NCI-H510A treated with DMSO at 0.1 percent for 48 hours (cell line): ENCODE data around the gene PTBP1.

Experiments used
- DNase-seq: peaks from one replicate; lab custom pipeline; 2025; lab: John Stamatoyannopoulos, UW

Gene PTBP1

DNA sequence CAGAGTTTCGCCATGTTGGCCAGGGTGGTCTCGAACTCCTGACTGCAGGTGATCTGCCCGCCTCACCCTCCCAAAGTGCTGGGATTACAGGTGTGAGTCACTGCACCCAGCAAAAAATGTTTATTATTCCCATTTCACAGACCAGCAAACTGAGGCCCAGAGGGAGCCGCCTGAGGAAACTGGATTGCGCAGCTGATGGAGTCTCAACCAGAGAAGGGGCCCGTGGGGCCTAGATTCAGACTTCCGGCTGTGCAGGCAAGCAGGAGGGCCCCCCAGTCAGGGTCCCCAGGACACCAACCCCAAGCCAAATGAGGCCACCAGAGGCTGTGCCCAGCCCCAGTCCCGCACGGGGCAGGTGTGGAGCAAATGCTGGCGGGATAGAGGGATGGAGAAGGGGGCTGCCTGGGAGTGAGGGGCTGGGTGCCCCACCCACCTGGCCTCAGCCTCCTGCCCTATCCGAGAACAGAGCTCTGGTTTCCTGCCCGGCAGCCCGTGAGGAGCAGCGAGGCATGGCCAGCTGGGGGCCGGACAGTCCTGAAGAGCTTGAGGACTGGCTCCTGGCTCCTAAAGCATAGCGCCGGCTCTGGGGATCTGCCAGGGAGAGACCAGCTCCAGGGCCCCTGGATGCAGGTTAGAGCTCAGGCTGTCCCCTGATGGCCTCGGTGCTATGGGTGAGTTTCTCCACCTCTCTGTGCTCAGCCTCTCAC, 24.4 kb upstream of the PTBP1 start:
- DNase-seq, result no peak

DNA sequence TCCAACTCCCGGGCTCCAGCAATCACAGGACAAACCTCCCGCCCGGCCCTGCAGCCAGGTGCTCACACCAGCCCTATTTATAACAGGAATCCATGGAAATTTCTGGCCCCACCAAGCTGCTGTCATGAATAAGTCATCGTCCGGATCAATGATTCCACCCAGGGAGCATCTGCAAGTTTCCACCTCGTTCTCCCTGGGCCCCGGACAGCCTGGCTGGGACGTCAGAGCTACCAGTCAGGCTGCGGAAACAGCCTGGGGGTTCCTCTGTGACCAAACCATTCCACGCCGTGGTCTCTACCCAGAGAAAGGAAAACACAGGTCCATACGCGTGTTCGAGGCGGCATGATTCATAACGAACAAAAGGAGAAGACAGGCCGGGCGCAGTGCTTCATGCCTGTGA, 20.7 kb upstream of the PTBP1 start:
- DNase-seq, result no peak

DNA sequence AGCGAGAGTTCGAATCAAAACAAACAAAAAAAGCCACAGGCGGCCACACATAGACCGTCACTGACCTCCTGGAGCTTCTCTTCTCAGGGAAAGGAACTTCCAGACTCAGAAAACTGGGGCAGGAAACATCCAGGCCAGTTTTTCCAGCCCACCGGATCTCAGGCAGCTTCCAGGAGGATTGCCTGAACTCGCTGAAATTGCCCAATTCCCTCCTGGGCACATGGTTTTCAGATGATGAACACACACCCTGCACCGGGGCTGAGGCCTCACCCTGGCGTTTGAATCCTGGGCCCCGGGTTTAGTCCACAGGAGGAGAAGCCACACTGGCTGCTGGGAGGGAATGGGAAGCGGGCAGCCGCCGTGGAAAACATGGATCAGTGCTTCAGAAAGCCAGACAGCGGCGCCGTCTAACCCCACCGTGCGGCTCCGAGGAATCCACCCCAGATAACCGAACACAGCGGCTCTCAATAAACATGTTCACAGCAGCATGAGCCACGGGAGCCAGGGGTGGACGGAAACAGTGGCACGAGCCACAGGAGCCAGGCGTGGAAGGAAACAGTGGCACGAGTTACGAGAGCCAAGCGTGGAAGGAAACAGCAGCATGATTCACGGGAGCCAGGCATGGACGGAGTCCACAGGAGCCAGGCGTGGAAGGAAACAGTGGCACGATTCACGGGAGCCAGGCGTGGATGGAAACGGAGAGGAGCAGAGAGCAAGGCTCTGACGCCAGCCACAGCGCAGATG, 18.2 kb upstream of the PTBP1 start:
- DNase-seq, result no peak

DNA sequence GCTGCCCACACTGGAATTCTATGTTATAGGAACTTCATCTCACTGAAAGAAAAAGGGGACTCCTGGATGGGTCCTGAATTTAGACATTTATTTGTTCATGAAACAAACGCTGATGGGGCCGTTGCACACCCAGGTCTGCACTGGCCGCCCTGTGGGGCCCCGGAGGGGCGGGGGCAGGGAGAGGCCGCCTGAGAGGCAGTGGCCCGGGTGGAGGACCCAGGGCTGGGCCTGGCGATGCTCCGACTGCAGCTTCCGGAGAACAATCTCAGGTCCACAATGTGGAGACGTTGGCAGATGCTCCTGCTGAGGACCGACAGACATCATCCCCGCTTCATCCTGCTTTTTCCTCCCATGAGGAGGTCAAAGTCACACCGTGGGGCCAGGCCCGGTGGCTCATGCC, 16.3 kb upstream of the PTBP1 start:
- no peak for DNase-seq

DNA sequence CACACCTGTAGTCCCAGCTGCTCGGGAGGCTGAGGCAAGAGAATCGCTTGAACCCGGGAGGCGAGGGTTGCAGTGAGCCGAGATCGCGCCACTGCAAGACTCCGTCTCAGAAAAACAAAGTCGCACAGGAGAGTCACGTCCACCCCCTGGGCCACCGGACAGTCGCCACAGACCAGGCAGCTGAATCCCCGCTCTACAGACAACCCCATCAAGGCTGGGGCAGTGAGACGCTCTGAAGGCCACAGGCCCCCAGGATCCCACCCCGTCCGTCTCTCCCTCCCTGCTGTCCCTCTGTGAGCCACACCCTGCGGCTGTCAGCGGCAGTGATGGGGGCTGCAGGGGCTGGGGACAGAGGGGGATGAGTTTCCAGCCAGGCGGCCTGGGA, 15.5 kb upstream of the PTBP1 start:
- DNase-seq, result no peak

DNA sequence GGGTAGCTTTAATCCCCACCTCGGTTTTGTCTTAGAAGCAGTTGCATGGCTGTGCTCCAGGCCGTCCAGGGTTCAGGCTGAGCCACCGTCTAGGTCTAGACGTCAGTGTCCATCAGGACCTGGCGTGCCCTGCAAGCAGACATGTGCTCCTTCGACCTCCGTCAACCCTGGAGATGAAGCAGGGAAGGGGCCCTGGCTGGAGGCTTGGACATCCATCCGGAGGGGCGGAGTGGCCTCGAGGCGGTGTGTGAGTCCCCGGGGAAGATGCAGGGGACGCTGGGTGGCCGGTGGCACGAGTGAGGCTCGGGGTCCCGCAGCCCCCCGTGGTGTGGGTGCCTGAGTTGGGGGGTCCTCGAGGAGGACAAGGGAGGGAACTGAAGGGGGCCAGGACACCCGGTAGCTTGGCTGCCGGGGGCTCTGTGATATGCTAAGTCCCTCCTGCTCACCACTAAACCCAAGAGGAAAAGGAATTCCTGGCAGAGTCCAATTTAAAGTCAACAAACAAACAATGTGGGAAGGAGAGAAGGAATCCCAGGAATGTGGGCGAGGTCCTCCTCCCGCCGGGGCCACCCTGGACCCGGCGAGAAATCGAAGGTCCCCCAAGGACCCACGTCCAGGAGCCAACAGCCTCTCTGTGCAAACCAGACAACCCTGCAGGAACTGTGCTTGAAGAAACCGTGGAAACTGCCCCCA, 14.9 kb upstream of the PTBP1 start:
- no peak for DNase-seq

DNA sequence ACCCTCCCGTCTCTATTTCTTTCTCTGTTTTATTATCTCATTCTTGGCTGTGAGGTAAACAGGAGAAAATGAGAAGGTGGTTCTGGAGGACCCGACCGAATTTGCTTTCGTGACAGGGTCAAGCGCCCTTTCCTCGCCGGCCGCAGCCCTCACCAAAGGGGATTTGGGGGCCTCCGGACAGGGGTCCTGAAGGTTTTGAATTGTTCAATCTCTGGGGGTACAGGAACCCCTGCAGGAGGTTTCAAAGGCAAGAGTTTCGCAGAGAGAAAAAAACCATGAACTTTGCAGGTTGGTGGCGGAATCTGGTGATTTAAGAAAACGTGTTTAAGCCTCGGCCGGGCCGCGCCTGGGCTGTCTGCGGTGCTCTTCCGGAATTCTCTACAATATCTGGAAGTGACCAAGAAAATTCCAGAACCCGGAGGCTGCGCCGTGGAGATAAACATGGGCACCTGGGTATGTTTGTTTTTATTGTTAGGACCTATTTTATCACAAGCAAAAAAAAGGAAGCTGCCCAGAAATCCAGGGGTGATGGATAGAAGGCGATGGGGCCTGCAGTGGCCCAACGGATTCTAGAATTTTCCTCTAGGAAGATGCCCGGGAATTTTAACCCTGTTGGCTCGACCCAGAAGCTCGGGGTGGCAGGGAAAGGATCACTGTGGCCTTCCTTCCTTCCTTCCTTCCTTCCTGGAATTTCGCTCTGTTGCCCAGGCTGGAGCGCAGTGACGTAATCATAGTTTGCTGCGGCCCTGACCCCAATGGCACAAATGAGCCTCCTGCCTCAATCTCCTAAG, 14.2 kb upstream of the PTBP1 start:
- DNase-seq, result no peak

DNA sequence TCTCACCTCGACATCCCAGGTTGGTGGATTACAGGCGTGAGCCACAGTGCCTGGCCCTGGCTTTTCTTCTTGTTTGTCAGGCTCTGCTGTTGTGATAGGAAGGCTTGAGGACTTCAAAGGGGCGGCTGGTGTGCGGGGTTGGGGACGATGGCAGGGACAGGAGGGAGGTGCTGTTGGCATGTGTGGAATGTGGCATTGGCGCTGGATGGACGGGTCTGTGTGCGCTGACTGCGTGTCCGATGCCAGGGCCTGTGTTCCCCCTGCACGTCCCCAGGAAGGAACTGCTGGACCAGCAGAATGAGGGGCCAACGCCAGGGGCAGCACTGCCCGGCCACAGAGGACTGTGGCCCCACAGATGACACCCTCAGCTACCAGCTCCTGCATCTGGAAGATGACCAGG, 12.7 kb upstream of the PTBP1 start:
- no peak for DNase-seq

DNA sequence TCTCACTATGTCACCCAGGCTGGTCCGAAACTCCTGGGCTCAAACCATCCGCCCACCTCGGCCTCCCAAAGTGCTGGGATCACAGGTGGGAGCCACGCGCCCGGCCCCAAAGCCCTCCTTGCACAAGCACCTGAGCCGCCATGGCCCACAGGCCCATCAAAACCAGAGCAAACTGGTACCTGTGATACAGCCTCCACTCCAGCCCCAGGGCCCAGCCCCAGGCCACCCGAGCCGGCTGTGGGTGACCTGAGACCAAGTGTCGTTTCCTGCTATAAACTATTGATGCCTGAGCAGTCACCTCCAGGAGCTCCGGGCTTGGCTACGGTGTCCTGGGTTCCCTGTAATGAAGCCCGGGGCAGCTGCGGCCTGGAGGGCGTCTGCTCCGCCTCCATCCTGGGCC, 9.7 kb upstream of the PTBP1 start:
- no peak for DNase-seq

DNA sequence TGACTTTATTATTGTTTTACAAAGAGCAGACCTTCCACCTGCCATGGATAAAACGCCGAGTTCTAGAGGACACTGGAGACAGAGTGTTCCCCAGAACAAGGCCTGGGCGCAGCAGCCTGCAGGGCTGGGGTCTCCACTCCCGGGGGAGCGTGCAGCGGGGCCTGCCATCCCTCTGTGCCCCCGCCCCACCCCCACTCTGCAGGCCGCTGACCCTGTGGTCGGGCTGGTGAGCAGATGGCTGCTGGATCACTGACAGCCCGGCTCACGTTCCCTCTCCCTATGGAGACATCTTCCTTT, 8.6 kb upstream of the PTBP1 start:
- no peak for DNase-seq

DNA sequence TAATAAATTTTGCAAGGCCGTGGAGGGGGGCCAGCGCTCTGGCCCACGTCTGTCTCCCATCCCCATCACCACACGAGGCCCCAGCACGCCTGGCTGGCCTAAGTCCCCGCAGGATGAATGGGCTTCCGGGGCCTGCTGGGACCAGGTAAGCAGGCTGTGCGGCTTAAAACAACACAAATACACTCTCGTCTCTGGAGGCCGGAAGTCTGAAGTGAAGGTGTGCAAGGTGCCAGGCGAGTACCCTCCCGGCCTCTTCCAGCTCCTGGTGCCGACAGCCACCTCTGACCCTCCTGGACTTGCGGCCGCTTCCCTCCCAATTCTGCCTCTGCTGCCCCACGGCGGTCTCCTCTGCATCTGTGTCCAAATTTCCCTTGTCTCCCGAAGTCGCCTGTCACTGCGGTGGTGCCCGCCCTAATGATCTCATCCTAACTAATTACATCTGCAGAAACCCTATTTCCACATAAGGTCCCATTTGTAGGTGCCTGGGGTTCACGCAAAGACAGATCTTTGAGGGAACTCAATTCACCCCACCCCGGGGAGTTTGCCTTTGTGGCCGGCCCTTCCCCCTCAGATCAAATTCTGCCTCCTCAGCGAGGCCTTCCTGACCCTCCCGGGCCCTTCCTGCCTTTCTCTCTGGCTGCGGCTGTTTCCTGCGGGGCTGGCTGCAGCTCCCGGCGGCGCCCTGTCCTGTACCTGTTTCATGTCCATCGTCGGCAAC, 8.1 kb upstream of the PTBP1 start:
- peak; percentile 19 for DNase-seq

DNA sequence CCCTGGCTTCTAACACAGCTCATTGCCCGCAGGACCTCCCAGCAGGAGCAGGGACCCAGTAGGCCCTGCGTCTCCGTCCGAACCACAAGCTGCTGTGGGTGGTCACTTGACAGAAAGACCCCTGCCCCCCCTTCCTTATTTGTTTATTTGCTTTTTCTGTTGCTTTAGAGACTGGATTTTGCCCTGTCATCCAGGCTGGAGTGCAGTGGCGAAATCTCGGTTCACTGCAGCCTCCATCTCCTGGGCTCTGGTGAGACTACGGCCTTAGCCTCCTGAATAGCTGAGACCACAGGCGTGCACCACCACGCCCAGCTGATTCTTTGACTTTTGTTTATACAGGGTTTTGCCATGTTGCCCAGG, 7.6 kb upstream of the PTBP1 start:
- no peak for DNase-seq

DNA sequence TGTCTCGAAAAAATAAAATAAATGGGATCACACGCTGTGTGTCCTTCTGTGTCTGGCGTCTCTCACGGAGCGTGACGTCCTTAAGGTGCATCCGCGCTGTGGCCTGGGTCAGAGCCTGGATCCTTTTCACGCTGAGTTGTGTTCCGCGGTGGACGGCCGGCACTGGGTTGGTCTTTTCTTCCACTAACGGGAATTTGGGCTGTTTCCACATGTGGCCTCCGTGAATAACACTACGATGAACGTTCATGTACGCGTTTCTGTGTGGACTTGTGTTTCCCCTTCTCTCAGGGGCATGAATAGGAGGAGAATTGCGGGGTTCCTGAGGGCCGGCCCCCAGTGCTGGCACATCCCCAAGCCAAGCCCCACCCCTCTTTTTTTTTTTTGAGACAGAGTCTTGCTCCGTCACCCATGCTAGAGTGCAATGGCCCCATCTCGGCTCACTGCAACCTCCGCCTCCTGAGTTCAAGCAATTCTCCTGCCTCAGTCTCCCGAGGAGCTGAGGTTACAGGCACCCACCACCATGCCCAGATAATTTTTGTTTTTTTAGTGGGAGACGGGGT, 6.2 kb upstream of the PTBP1 start:
- DNase-seq, result no peak

DNA sequence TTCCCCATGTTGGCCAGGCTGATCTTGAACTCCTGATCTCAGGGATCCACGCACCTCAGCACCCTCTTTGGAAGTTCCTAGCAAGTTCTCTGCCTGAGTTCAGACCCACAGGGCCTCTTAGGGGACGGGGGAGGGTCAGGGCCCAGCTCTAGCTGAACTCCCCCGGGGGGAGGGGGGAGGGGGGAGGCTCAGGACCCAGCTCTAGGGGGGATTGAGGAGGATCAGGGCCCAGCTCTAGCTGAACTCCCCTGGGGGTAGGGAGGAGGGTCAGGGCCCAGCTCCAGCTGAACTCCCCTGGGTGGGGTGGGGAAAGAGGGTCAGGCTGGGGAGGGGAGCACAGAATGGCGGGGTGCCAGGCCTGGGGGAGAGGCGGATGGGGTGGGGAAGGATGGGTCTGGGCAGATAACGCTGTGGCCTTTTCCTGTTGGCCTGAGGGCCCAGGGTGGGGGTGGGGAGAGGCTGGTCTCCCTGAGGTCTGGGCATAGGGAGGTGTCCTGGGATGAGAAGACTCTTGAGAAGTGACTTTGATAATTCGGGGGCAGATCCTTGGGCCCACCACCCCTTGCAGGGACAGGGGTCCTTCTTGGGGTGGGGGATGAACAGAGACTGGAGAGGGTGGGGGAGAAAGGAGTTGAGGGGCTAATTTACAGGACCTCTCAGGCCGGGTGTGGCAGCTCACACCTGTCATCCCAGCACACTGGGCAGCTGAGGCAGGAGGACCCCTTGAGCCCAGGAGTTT, 5.5 kb upstream of the PTBP1 start:
- no peak for DNase-seq

DNA sequence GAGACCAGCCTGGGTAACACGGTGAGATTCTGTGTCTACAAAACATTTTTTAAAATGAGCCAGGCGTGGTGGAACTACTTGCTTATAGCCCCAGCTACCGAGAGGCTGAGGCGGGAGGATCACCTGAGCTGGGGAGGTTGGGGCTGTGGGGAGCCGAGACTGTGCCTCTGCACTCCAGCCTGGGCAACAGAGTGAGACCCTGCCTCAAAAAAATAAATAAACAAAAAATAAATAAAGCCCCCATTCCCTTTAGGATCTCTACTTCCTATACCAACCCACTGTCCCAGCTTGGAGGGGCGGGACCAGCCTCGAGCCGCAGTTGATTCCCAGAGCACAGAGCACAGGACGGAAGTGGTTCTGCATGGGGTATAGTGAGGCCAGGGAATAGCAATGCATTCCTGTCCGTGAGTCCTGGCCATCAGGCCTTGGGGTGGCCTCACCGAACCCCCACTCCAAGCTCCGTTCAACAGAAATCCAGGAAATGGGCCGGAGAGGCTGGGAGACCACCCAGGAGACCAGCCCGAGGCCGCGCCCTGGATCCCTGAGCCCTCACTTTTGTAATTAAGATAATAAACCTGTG, 4.9 kb upstream of the PTBP1 start:
- no peak for DNase-seq

DNA sequence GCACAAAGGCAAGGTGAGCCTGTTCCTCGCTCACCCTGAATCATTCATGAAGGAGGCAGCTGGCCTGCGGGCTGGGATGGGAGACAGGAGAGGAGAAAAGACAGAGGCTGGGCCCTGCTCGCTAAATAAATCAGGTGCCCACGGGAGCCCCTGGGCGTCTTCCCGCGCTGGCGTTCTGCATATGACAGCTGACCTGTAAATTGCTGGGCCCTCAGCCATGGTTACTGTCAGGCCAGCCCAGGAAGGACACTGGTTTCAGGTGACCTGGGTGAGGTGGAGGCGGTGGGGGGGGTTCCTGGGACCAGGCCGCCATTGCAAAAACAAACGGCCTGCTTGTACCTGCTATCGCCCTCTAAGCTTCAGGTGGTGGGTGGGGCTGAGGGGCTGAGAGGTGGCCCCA, 3.4 kb upstream of the PTBP1 start:
- DNase-seq, result no peak

DNA sequence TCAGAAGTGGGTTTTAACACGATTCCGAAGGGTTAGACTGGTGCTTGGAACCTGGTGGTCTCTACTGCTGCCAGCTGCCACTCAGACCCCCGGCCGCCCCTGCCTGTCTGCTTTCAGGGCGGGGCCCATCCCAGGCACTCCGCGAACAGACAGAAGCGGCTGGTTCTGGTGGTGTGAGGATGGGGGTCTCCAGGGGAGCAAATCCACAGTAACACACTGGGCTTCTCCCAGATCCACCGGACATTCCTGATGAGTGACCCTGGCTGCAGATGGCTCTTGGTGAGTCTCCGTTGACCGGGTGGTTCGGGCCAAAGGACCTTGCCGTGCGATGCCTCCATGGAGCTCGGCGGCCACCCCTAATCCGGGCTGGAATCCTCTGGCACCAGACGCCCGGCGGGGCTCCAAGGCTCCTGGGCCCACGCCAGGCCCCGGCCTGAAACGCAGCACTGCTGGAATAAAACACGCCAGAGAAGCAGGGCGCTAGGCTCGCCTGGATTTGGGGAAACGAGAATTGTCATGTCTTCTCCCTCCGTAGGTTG, 2.1 kb upstream of the PTBP1 start:
- DNase-seq, result no peak

DNA sequence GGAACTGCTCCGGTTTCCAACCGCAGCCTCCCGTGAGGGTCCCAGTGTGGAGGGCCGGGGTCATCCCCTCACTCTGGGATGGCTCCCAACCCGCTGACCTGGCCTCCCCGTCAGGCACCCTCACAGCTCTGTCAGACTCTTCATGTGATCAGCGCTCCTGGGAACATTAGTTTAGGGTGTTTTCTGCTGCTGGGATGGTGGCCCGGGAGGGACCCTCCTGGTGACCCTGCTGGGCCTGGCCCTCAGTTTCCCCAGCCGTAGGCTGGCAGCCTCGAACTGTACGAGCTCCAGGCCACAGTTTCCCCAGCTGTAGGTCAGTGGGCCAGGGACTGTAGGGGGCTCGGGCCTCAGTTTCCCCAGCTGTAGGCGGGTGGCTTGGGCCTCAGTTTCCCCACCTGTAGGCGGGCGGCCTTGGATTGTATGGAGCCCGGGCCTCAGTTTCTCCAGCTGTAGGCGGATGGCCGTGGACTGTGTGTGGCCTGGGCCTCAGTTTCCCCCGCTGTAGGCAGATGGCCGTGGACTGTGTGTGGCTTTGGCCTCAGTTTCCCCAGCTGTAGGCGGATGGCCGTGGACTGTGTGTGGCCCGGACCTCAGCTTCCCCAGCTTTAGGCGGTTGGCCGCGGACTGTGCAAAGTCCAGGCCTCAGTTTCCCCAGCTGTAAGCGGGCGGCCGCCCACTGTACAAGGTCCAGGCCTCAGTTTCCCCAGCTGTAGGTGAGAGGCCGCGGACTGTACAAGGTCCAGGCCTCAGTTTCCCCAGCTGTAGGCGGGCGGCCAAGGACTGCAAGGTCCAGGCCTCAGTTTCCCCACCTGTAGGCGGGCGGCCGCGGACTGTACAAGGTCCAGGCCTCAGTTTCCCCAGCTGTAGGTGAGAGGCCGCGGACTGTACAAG, 1.3 kb upstream of the PTBP1 start:
- no peak for DNase-seq
